ENCODE data around the gene PCBD2.

PCBD2 gene

GRCh38 chr5:135008556-135008955 is 103.6 kb downstream of the PCBD2 start:
- no peak for DNase-seq

GRCh38 chr5:135008981-135009735 is 104.2 kb downstream of the PCBD2 start:
- DNase-seq = no peak

GRCh38 chr5:135009736-135010501 is 105.0 kb downstream of the PCBD2 start:
- DNase-seq = no peak

- DNase-seq = no peak
Observed at GRCh38 chr5:135010502-135011354, 105.8 kb downstream of the PCBD2 start.

- DNase-seq = no peak
Observed at GRCh38 chr5:135011355-135012032, 106.6 kb downstream of the PCBD2 start.

- DNase-seq = no peak
Observed at GRCh38 chr5:135012033-135012588, 107.2 kb downstream of the PCBD2 start.

All from NCI-H2029 (cell line).